Uterus (tissue), 4 donors: ENCODE measurements around the gene CNPPD1. TPM values are rescaled to one million over a fixed set of nuclear protein-coding genes. Genes with fewer than 3 reads are reported as not detected.

Experiments
- DNase-seq, 2 donors: peaks; one replicate each; pipeline ENCODE4 v3.0.0-alpha.2; 2019 to 2020
- H3K27ac ChIP-seq, 2 donors: fragments of 200-600 bp; sonication (generic); 1 replicate in 1 of 2; 2 replicates in 1 of 2; pipeline ENCODE4 v1.5.1; 2016 to 2018
- H3K27me3 ChIP-seq, 2 donors: fragments of 200-600 bp; sonication (generic); one replicate each; pipeline ENCODE4 v1.5.1; 2018 to 2019; ENCODE audit warnings: control low read depth in 1 of 2
- H3K36me3 ChIP-seq, 2 donors: fragments of 200-600 bp; sonication (generic); one replicate each; pipeline ENCODE4 v1.5.1; 2019; ENCODE audit warnings: control low read depth in 1 of 2
- H3K4me1 ChIP-seq, 2 donors: fragments of 200-600 bp; sonication (generic); one replicate each; pipeline ENCODE4 v1.5.1; 2018 to 2019; ENCODE audit warnings: control low read depth in 1 of 2
- H3K4me3 ChIP-seq, 2 donors: fragments of 200-600 bp; sonication (generic); 1 replicate in 1 of 2; 2 replicates in 1 of 2; pipeline ENCODE4 v1.5.1; 2018 to 2019; ENCODE audit warnings: mild to moderate bottlenecking in 1 of 2
- H3K9me3 ChIP-seq, 2 donors: fragments of 200-600 bp; sonication (generic); one replicate each; pipeline ENCODE4 v1.5.1; 2019; ENCODE audit warnings: control low read depth in 1 of 2
- POLR2A ChIP-seq, 2 donors: fragments of 450-650 bp; IDR thresholded peaks; one replicate each; pipeline ENCODE4 v1.6.1; 2016; ENCODE audit warnings: antibody characterized with exemption in 2 of 2, mild to moderate bottlenecking in 1 of 2, moderate library complexity in 1 of 2
- intact Hi-C: fragments of 100-400 bp; cut with DNase I; formaldehyde crosslinking; loops from one replicate; pipeline ENCODE4 v1.15.1; 2023; ENCODE audit warnings: low total_unique reads
- total RNA-seq, 4 donors: library from RNA; depleted of rRNA in 3 of 4; stranded (reverse); fragments of >200 nt in 3 of 4; gene quantifications; one replicate each; pipeline versions ENCODE4 v1.1.0 to v1.2.4, GENCODE V29; 2014 to 2023
- TF ChIP-seq, protein P1 (sequence below), 4 experiments: fragments of 200-600 bp in 2 of 4; fragments of 450-650 bp in 2 of 4; sonication (generic) in 2 of 4; IDR thresholded peaks; one replicate each; pipeline ENCODE4 v1.5.1; 2016 to 2019; ENCODE audit warnings: antibody characterized with exemption in 4 of 4, mild to moderate bottlenecking in 2 of 4, moderate library complexity in 1 of 4
- donor health status: DM: yes; HTN: yes; CAD: no.

Gene CNPPD1
- total RNA-seq, 4 donors from 2014 or later = 3.1 to 56.2 (median 35.8) TPM

GRCh38 chr2:219140722-219141121 is 36.0 kb downstream of the CNPPD1 start:
- H3K36me3 ChIP-seq = no peaks in the 10 kb centered on the region
- no peak for DNase-seq
- H3K9me3 ChIP-seq = no peaks in the 10 kb centered on the region
- intact Hi-C loops = no loop called here
- H3K4me1 ChIP-seq = no peaks in the 10 kb centered on the region
- no peak for TF ChIP-seq POLR2A (IDR thresholded peaks at IDR 0.05)
- TF ChIP-seq, protein P1, sequence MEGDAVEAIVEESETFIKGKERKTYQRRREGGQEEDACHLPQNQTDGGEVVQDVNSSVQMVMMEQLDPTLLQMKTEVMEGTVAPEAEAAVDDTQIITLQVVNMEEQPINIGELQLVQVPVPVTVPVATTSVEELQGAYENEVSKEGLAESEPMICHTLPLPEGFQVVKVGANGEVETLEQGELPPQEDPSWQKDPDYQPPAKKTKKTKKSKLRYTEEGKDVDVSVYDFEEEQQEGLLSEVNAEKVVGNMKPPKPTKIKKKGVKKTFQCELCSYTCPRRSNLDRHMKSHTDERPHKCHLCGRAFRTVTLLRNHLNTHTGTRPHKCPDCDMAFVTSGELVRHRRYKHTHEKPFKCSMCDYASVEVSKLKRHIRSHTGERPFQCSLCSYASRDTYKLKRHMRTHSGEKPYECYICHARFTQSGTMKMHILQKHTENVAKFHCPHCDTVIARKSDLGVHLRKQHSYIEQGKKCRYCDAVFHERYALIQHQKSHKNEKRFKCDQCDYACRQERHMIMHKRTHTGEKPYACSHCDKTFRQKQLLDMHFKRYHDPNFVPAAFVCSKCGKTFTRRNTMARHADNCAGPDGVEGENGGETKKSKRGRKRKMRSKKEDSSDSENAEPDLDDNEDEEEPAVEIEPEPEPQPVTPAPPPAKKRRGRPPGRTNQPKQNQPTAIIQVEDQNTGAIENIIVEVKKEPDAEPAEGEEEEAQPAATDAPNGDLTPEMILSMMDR (IDR thresholded peaks at IDR 0.05) = no peak
- H3K4me3 ChIP-seq = no peak overlapping the region
- no peak overlapping the region for H3K27ac ChIP-seq
- no peaks in the 10 kb centered on the region for H3K27me3 ChIP-seq

GRCh38 chr2:219133976-219134375 is 42.7 kb downstream of the CNPPD1 start:
- DNase-seq = no peak
- intact Hi-C loops = no loop called here
- Histone ChIP-seq H3K36me3 (no peaks in the 10 kb centered on the region), H3K27me3 (no peaks in the 10 kb centered on the region), H3K27ac (no peak overlapping the region), H3K4me3 (no peak overlapping the region), H3K9me3 (no peaks in the 10 kb centered on the region), H3K4me1 (no peaks in the 10 kb centered on the region)
- TF ChIP-seq, protein P1 (IDR thresholded peaks at IDR 0.05) = no peak
- no peak for TF ChIP-seq POLR2A (IDR thresholded peaks at IDR 0.05)

- no peaks in the 10 kb centered on the region for H3K27me3 ChIP-seq
- H3K4me1 ChIP-seq = no peaks in the 10 kb centered on the region
- DNase-seq = no peak
- no peaks in the 10 kb centered on the region for H3K36me3 ChIP-seq
- no peak overlapping the region for H3K27ac ChIP-seq
- TF ChIP-seq, protein P1 (IDR thresholded peaks at IDR 0.05) = no peak
- no peak for TF ChIP-seq POLR2A (IDR thresholded peaks at IDR 0.05)
- intact Hi-C loops = no loop called here
- H3K4me3 ChIP-seq = no peak overlapping the region
- H3K9me3 ChIP-seq = no peaks in the 10 kb centered on the region
These were observed 45.0 kb downstream of the CNPPD1 start for GRCh38 chr2:219131744-219132143.

DNA sequence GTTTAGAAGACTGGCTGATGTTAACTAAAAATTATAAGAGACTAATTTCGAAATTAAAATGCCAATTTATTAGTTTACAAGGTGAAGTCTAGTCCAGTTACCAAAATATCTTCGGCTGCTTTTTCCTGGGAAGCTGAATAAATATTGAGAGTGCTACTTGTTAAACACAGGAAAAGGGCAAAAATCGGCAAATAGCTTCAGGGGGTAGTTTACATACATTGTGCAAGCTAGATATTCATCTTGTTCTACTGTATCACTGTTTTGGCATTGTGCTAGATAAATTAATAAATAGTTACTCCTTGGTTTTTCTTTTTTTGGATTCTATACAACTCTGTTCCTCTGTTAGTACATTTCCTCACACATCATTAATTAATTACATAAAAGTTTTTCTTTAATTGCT is 45.4 kb downstream of the CNPPD1 start:
- intact Hi-C loops = no loop called here
- Histone ChIP-seq H3K4me1 (no peaks in the 10 kb centered on the region), H3K36me3 (no peaks in the 10 kb centered on the region), H3K27me3 (no peaks in the 10 kb centered on the region), H3K9me3 (no peaks in the 10 kb centered on the region), H3K27ac (no peak overlapping the region), H3K4me3 (no peak overlapping the region)
- TF ChIP-seq, protein P1 (IDR thresholded peaks at IDR 0.05) = no peak
- no peak for TF ChIP-seq POLR2A (IDR thresholded peaks at IDR 0.05)
- DNase-seq = no peak

GRCh38 chr2:219129589-219129988 is 47.1 kb downstream of the CNPPD1 start:
- Histone ChIP-seq H3K4me1 (peaks cover 0 to 3% of the 10 kb centered on the region in 2 donors), H3K27me3 (no peaks in the 10 kb centered on the region), H3K9me3 (no peaks in the 10 kb centered on the region), H3K36me3 (no peaks in the 10 kb centered on the region), H3K4me3 (no peak overlapping the region), H3K27ac (no peak overlapping the region)
- TF ChIP-seq, protein P1 (IDR thresholded peaks at IDR 0.05) = no peak
- no peak for TF ChIP-seq POLR2A (IDR thresholded peaks at IDR 0.05)
- DNase-seq = no peak
- intact Hi-C loops = no loop called here
